Effector CD4-positive, alpha-beta T cell (primary cell): ENCODE data around the gene PCARE.
"Not testable (repeated sequence)": the region's sequence is repeated elsewhere in the genome, so short reads cannot be mapped to it uniquely, and the experiment has no call there.

Experiments used
- DNase-seq: peaks from one replicate; pipeline ENCODE4 v3.0.0-alpha.2; 2020

The PCARE gene

GRCh38 chr2:29090311-29090710 lies 16.0 kb upstream of the PCARE start:
- DNase-seq = not testable (repeated sequence)

DNA sequence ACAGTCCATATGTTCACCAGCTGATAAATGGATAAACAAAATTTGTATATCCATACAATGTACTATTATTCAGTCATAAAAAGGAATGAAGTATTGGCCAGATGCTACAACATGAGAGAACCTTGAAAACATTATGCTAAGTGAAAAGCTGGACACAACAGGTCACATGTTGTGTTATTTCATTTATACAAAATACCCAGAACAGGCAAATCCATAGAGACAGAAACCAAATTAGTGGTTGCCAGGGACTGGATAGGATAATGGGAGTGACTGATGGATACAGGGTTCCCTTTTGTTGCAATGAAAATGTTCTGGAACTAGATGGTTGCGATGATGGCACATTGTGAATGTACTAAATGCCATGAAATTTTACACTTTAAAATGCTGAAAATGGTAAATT lies 10.2 kb upstream of the PCARE start:
- DNase-seq = no peak

DNA sequence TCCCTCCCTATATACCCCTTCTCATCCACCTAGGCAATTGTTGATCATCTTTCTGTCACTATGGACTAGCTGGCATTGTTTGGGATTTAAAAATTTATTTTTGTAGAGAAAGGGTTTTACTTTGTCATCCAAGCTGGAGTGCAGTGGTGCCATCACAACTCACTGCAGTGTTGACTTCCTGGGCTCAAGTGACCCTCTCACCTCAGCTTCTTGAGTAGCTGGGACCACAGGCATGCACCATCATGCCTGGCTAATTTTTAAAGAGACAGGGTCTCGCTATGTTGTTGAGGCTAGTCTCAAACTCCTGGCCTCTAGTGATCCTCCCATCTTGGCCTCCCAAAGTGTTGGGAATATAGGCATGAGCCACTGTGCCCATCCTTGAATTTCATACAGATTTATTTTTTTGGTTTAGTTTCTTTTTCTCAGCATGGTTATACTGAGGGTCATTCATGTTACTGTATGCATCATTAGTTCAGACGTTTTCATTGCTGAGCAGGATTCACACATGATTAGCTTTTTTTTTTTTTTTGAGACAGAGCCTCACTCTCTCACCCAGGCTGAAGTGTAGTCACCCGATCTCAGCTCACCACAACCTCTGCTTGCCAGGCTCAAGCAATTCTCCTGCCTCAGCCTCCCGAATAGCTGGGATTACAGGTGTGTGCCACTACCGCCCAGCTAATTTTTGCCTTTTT lies 8.6 kb upstream of the PCARE start:
- no peak for DNase-seq

DNA sequence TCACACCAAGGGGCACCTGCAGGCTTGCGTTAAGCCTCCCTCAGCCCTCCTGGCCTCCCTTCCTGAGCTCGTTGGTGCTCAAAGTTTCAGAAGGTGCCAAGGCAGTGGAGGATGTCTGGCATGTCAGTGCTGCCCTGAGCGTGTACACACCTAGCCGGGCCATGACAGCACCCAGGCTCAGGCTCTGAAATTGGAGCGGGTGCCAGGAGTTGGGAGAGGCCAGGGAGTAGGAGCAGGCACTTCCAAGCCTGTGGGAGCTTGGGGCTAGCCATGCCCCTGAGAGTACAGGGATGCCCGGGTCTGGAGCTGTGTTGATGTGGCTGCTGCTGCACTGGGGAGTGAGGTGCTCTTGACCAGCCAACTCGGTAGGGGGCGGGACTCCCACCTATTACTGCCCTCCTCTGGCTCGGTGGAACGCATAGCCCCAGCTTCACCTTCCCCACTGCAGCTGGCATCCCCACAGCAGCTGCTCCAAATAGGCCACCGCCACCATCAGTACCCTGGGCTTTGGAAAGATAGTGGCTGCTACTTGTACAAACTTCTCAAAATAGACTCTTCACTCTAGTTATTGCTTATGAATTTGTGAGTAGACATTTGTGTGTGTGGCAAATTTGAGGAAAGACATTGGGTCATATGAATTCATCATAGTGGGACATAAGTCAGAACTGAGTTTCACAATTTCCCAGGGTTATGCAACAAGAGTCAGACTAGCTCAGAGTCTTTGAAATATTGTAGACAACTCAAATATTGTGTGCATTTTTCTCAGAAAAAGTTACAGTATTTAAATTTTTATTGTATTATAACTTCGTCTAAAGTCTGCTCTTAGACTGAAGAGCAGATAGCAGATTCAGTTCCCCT lies 6.8 kb upstream of the PCARE start:
- no peak for DNase-seq

- no peak for DNase-seq
Observed at GRCh38 chr2:29079887-29080286, 5.6 kb upstream of the PCARE start.

GRCh38 chr2:29075894-29076705 lies 1.8 kb upstream of the PCARE start:
- no peak for DNase-seq

GRCh38 chr2:29073933-29074332 lies 390 bp downstream of the PCARE start:
- no peak for DNase-seq

GRCh38 chr2:29072971-29073725 lies 1.2 kb downstream of the PCARE start:
- DNase-seq = no peak

DNA sequence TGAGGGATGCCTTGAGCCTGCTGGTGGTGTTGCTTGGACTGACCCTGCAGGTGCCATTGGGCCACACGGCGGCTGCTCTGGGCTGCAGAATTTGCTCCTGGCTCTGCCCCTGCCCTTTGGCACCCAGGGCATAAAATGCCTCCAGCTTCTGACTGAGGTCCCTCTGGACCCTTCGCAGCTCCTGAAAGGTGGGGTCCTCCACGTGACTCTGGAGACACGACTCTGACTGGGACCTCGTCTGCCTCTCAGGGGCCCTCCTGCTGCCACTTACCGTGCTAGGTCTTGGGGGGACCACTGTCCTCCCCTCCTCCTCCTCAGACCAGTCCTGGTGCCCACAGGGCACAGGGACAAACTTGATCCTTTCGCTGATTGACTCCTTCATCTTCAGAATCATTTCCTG lies 2.1 kb downstream of the PCARE start:
- no peak for DNase-seq

DNA sequence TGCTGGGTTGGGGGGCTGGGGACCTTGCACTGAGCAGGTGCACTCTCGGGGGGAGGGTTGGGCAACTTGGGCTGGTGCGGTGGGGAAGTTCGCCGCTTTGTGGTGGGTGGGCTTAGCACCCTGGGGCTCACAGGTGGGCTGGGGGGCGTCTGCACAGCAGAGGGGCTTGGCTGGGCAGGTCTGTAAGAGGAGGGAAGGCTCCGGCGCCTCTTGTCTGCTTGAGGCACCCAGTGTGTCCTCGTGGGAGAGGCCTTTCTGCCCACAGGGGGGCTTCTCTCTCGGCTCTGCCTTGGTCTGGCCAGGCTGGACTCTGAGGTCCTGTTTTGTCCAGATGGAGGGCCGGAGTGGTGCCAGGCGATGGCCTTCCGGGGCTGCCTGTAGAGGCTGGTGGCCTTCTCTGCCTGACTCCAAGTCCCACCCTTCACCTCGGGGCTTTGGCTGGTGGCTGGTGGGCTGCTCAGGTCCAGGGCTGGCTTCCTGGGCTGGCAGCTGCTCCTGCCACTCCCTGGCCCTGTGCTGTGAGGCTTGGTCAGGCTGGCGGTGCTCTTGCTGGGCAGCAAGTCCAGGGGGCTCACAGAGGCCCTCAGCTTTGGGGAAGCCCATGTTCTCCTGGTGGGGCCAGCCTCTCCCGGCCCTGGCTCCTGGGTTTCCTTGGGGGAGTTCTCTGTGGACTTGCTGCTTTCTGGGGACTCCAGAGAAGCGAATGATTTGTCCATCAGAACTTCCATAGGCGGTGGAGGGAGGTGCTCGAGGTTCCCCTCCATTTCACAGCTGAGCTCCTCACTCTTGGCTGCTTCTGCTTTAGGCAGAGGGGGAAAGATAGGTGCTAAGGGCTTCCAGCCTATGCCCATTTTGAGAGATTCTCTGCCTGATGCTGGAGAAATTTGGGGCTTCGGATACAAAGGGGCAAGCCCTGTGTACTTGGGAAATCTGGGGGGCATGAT lies 3.0 kb downstream of the PCARE start:
- DNase-seq = no peak

DNA sequence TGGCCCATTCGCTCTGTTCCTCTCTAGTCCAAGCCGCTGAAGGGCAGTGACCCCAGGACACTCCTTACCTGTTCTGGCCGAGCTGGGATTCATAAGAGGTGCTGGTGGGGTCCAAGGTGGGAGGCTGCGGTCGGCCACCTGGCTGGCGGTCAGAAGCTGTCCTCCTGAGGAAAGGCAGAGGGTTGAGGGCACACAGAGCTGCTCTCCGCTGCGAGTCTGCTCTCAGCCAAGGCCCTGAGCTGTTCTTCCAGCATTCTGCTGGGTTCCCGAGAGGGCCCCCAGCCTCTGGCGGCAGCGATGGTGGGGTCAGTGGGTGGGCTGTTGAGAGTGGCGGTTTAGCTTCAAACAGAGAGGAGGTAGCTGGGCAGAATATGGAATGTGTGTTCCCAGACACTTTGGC lies 3.8 kb downstream of the PCARE start:
- DNase-seq = no peak

GRCh38 chr2:29068513-29068912 lies 5.8 kb downstream of the PCARE start:
- no peak for DNase-seq

DNA sequence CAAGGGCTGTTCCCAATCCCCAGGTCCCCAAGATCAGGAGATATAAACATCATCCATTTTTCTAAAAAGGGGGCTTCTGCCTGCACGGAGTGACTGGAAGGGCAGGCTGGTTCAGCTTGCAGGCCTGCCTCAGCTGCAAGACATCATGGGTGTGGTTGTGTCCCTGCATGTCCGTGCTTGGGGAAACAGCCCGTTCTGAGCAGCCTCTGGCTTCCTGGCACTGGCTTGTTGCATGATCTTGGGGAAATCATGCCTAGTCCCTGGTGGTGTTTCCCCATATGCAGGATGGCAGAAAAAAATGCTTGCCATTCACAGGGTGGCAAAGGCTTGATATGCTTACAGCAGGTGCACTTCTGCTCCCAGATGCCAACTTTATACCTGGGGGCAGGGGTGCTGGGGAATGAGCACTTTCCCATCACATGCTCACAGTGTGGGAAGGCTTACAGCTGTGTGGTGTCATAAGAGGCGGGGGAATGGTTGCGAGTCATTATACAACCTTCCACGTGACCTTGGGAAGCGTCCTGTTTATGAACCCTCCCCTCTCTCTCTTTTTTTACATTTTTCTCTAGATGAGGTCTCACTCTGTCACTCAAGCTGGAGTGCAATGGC lies 7.2 kb downstream of the PCARE start:
- no peak for DNase-seq

DNA sequence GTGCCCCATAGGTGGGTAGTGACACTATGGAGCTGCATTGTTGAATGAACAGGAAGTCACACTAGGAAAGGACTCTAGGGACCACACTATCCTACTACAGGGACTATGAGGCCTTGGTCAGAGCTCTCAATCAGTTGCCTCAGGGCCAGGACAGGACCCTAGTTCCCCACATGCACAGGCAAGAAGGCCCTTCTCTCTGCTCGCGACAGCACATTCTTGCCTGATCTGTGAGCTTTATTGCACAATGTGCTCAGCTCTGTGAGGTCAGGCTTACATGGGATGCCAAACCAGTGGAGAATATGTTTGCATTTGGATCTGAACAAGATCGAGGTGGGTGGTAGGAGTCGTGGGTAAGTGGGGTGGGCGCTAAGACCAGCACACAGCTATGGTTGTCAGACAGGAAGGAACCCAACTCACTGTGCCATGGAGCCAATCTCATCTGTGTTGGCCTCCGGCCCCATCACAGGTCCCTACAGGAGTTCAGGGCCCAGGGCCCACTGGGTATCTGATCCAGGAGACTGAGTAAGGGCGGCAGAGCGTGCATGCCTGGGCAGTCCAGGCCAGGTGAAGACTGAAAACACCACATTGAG lies 8.0 kb downstream of the PCARE start:
- DNase-seq = no peak

GRCh38 chr2:29065068-29065811 lies 9.1 kb downstream of the PCARE start:
- DNase-seq = no peak

- no peak for DNase-seq
Observed at GRCh38 chr2:29064746-29065067, 9.6 kb downstream of the PCARE start.

GRCh38 chr2:29064346-29064715 lies 10.0 kb downstream of the PCARE start:
- DNase-seq = no peak

GRCh38 chr2:29063646-29064345 lies 10.5 kb downstream of the PCARE start:
- no peak for DNase-seq

DNA sequence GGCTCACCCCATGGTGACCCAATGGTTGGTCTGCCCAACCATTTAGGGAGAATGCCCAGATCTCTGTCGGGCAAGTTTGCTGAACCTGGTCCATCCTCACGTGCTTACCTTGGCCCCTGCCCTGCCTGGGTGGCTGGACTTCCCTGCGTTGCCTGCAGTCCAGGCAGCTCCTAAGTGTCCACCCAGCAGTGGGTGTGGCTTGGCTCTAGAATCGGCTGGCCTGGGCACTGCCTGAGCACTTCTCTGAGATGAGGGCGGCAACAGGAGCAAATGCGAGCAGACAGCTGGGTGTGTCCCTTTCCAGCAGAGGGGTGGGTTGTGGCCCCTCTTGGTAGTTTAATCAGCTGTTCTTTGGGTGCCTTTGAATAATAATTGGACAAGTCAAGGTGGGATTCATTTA lies 11.3 kb downstream of the PCARE start:
- no peak for DNase-seq

- DNase-seq = no peak
Observed at GRCh38 chr2:29062371-29062770, 12.0 kb downstream of the PCARE start.
